CD14-positive monocyte (primary cell): ENCODE measurements around the gene PLEKHS1. TPM values are rescaled to one million over a fixed set of nuclear protein-coding genes. Genes with fewer than 3 reads are reported as not detected.

Source experiments
- DNase-seq, 3 donors: peaks; one replicate each; pipeline ENCODE4 v3.0.0-alpha.2; 2011 to 2022
- H2AFZ ChIP-seq: 2 replicates; pipeline ENCODE4 v1.6.0; 2012; ENCODE audit warnings: mild to moderate bottlenecking, low read depth, low read length, inconsistent platforms; ENCODE audit not compliant: insufficient read depth, poor library complexity, severe bottlenecking
- H3K27ac ChIP-seq, 2 donors: 1 replicate in 1 of 2; 2 replicates in 1 of 2; pipeline ENCODE4 v1.5.1; 2012 to 2013; ENCODE audit warnings: low read length in 2 of 2, control low read depth in 1 of 2, inconsistent platforms in 1 of 2, low read depth in 1 of 2, mild to moderate bottlenecking in 1 of 2
- H3K27me3 ChIP-seq, 2 donors: one replicate each; pipeline versions ENCODE4 v1.6.0 to v1.6.1; 2011 to 2013; ENCODE audit warnings: low read length in 2 of 2; ENCODE audit not compliant: control insufficient read depth in 2 of 2, insufficient read depth in 2 of 2
- H3K36me3 ChIP-seq, 2 donors: replicated peaks in 1 of 2; 1 replicate in 1 of 2; 2 replicates in 1 of 2; pipeline versions ENCODE4 v1.5.1 to v1.6.1; 2012 to 2013; ENCODE audit warnings: low read length in 2 of 2, control low read depth in 1 of 2, inconsistent platforms in 1 of 2, mild to moderate bottlenecking in 1 of 2; ENCODE audit not compliant: insufficient read depth in 2 of 2, control insufficient read depth in 1 of 2
- H3K4me1 ChIP-seq, 2 donors: 1 replicate in 1 of 2; 2 replicates in 1 of 2; pipeline versions ENCODE4 v1.5.1 to v1.6.1; 2012 to 2013; ENCODE audit warnings: low read length in 2 of 2, control low read depth in 1 of 2, inconsistent platforms in 1 of 2, mild to moderate bottlenecking in 1 of 2, moderate library complexity in 1 of 2; ENCODE audit not compliant: insufficient read depth in 2 of 2, control insufficient read depth in 1 of 2
- H3K4me2 ChIP-seq: replicated peaks from 2 replicates; pipeline ENCODE3; 2012; ENCODE audit warnings: low read length, moderate library complexity, mild to moderate bottlenecking; ENCODE audit not compliant: poor library complexity, severe bottlenecking; ENCODE audit errors: extremely low read depth
- H3K4me3 ChIP-seq, 3 experiments: fragments of 200-600 bp in 1 of 3; sonication (generic) in 1 of 3; replicated peaks in 1 of 3; 1 replicate in 2 of 3; 2 replicates in 1 of 3; pipeline ENCODE4 v1.5.1; 2011 to 2013; ENCODE audit warnings: low read length in 3 of 3, mild to moderate bottlenecking in 3 of 3, control low read depth in 2 of 3, low read depth in 2 of 3, inconsistent platforms in 1 of 3, moderate library complexity in 1 of 3
- H3K79me2 ChIP-seq: 2 replicates; pipeline ENCODE4 v1.6.0; 2012; ENCODE audit warnings: mild to moderate bottlenecking, control low read depth, inconsistent platforms, low read length, moderate library complexity; ENCODE audit not compliant: insufficient read depth
- H3K9ac ChIP-seq: 2 replicates; pipeline ENCODE4 v1.6.0; 2017; ENCODE audit warnings: low read length, mild to moderate bottlenecking; ENCODE audit not compliant: insufficient read depth, poor library complexity, severe bottlenecking
- H3K9me3 ChIP-seq, 2 donors: replicated peaks in 1 of 2; 1 replicate in 1 of 2; 2 replicates in 1 of 2; pipeline versions ENCODE4 v1.5.1 to v1.6.1; 2012 to 2013; ENCODE audit warnings: low read length in 2 of 2, control low read depth in 1 of 2; ENCODE audit not compliant: control insufficient read depth in 1 of 2, insufficient read depth in 1 of 2
- H4K20me1 ChIP-seq: 2 replicates; pipeline ENCODE4 v1.6.0; 2012; ENCODE audit warnings: mild to moderate bottlenecking, low read length, control low read depth, moderate library complexity; ENCODE audit not compliant: insufficient read depth
- H3K27ac Mint-ChIP-seq, 7 donors: one replicate each; pipeline ENCODE4 v1.8.0; 2020; ENCODE audit warnings: mild to moderate bottlenecking in 7 of 7, mixed read lengths in 7 of 7, moderate library complexity in 6 of 7, inconsistent platforms in 2 of 7
- H3K27me3 Mint-ChIP-seq, 3 donors: one replicate each; pipeline ENCODE4 v1.8.0; 2021 to 2022; ENCODE audit warnings: low read depth in 3 of 3, mild to moderate bottlenecking in 3 of 3, mixed read lengths in 3 of 3, moderate library complexity in 3 of 3, inconsistent platforms in 1 of 3
- H3K36me3 Mint-ChIP-seq, 2 donors: one replicate each; pipeline ENCODE4 v1.8.0; 2020; ENCODE audit warnings: mixed read lengths in 2 of 2, inconsistent platforms in 1 of 2, mild to moderate bottlenecking in 1 of 2
- H3K4me1 Mint-ChIP-seq: one replicate; pipeline ENCODE4 v1.8.0; 2020; ENCODE audit warnings: mild to moderate bottlenecking, mixed read lengths
- H3K4me3 Mint-ChIP-seq, 2 donors: one replicate each; pipeline ENCODE4 v1.8.0; 2020; ENCODE audit warnings: mild to moderate bottlenecking in 2 of 2, mixed read lengths in 2 of 2, moderate library complexity in 1 of 2
- H3K9me3 Mint-ChIP-seq, 7 donors: one replicate each; pipeline ENCODE4 v1.8.0; 2020 to 2022; ENCODE audit warnings: mixed read lengths in 7 of 7, mild to moderate bottlenecking in 6 of 7, moderate library complexity in 6 of 7, inconsistent platforms in 2 of 7
- WGBS: methylation state at CpG from one replicate; pipeline ENCODE4 v1.1.5; 2013; ENCODE audit warnings: missing lambda C conversion rate; ENCODE audit not compliant: insufficient coverage; 5-methylcytosine and 5-hydroxymethylcytosine counted together
- intact Hi-C, 2 donors: fragments of 100-400 bp; cut with micrococcal nuclease; formaldehyde crosslinking; loops; one replicate each; pipeline versions ENCODE4 v1.15.0 to v1.15.1; 2023
- polyA plus RNA-seq, 3 donors: library from polyadenylated mRNA; depleted of rRNA in 1 of 3; unstranded in 2 of 3; stranded (reverse) in 1 of 3; fragments of 300-500 nt in 2 of 3; fragments of >200 nt in 1 of 3; fragmentation: Illumina TruSeq in 2 of 3; gene quantifications; 1 replicate in 2 of 3; 2 replicates in 1 of 3; pipeline ENCODE4 v1.2.3, GENCODE V29; 2012 to 2021
- TF ChIP-seq, protein P1 (sequence below): fragments of 200-600 bp; IDR thresholded peaks from one replicate; pipeline ENCODE4 v1.8.0; 2022; ENCODE audit warnings: antibody characterized with exemption, mild to moderate bottlenecking

The PLEKHS1 gene
- polyA plus RNA-seq, 3 donors: 0.08 TPM; not detected in 2

DNA sequence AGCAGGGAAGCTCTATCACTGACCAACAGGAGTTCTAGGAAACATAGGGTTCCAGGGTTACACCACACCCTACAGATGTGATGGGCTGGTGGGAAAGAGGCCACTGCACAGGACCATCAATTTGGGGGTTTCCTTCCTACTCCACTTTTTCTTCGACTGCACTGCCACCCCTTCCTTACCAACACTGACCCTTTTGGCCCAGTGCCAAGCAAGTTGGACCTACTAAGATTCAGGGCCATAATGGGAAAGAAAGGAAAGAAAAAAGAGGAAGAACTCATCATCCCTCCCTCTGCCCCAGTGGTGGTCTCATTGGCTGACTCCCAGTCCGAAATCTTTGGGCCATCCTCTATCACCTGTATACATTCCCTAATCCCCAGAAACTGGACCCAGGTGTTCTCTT, 6.1 kb upstream of the PLEKHS1 start:
- WGBS: no CpG with 5 or more reads among the region's 2 CpGs
- TF ChIP-seq, protein P1, sequence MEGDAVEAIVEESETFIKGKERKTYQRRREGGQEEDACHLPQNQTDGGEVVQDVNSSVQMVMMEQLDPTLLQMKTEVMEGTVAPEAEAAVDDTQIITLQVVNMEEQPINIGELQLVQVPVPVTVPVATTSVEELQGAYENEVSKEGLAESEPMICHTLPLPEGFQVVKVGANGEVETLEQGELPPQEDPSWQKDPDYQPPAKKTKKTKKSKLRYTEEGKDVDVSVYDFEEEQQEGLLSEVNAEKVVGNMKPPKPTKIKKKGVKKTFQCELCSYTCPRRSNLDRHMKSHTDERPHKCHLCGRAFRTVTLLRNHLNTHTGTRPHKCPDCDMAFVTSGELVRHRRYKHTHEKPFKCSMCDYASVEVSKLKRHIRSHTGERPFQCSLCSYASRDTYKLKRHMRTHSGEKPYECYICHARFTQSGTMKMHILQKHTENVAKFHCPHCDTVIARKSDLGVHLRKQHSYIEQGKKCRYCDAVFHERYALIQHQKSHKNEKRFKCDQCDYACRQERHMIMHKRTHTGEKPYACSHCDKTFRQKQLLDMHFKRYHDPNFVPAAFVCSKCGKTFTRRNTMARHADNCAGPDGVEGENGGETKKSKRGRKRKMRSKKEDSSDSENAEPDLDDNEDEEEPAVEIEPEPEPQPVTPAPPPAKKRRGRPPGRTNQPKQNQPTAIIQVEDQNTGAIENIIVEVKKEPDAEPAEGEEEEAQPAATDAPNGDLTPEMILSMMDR: no peak
- no peak overlapping the region for H3K4me2 ChIP-seq
- intact Hi-C loops: no loop called here
- Mint-ChIP-seq H3K9me3 (peaks cover 0 to 2% (median 0%) of the 10 kb centered on the region in 7 donors), H3K27me3 (peaks cover 0 to 5% (median 0%) of the 10 kb centered on the region in 3 donors), H3K27ac (no peak overlapping the region), H3K4me3 (no peak overlapping the region), H3K4me1 (peaks cover 4% of the 10 kb centered on the region), H3K36me3 (no peaks in the 10 kb centered on the region)
- H3K36me3 ChIP-seq: no peaks in the 10 kb centered on the region
- H4K20me1 ChIP-seq: no peaks in the 10 kb centered on the region
- no peaks in the 10 kb centered on the region for H3K4me1 ChIP-seq
- no peak overlapping the region for H3K4me3 ChIP-seq
- H3K9ac ChIP-seq: no peak overlapping the region
- no peak overlapping the region for H2AFZ ChIP-seq
- no peak for DNase-seq
- no peaks in the 10 kb centered on the region for H3K79me2 ChIP-seq
- no peak overlapping the region for H3K27ac ChIP-seq
- no peaks in the 10 kb centered on the region for H3K27me3 ChIP-seq
- no peaks in the 10 kb centered on the region for H3K9me3 ChIP-seq

DNA sequence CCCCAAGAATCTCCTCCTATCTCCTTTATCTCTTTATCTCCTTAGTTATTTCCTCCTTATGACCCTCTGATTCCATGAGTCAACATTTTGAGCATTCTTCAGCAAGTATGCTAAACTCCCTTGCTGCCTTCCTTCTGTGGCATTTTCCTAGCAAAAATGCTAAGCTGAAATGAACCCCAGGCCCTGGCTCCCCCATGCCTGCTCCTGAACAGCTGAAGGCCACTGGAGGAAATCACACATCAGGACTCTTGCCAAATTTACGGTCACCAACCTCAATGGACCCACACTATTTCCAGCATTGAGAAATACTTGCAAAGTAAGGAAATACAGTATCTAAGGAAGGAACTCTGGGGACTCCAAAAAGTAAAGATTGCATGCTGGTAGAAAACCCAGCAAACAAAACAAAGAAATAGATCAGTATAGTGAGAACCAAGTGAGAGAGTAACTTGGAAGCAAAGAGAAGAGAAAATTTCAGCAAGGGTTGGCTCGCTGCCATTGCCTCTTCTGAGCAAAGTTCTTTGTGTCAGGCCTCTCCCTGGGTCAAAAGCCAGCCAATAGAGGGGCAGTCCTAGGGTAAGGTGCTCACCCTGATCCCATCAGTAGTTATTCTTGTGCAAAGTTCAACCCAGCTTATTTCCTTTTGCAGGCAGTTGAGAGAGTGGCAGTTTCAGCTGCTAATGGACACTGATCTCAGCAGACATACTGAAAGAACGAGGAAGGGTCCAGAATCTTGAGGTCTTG, 5.1 kb upstream of the PLEKHS1 start:
- Histone ChIP-seq H3K27ac (no peak overlapping the region), H3K36me3 (no peaks in the 10 kb centered on the region), H2AFZ (no peak overlapping the region), H3K4me1 (no peaks in the 10 kb centered on the region), H3K4me2 (no peak overlapping the region), H3K4me3 (no peak overlapping the region), H3K9ac (no peak overlapping the region), H3K79me2 (no peaks in the 10 kb centered on the region), H4K20me1 (no peaks in the 10 kb centered on the region), H3K27me3 (no peaks in the 10 kb centered on the region), H3K9me3 (no peaks in the 10 kb centered on the region)
- peaks cover 4% of the 10 kb centered on the region for H3K4me1 Mint-ChIP-seq
- no peak overlapping the region for H3K27ac Mint-ChIP-seq
- H3K9me3 Mint-ChIP-seq: peaks cover 0 to 2% (median 0%) of the 10 kb centered on the region in 7 donors
- TF ChIP-seq, protein P1: no peak
- H3K36me3 Mint-ChIP-seq: no peaks in the 10 kb centered on the region
- peaks cover 0 to 5% (median 0%) of the 10 kb centered on the region in 3 donors for H3K27me3 Mint-ChIP-seq
- WGBS: 94% methylated on average over 2 of the region's 3 CpGs
- intact Hi-C loops: no loop called here
- no peak for DNase-seq
- H3K4me3 Mint-ChIP-seq: no peak overlapping the region
